Measurements from ENCODE around the gene TMEM9.
A peak's percentile ranks its signal among the peaks of the same experiment; 100 is the strongest.

Gene TMEM9

GRCh38 chr1:201103666-201104065 lies 50.6 kb downstream of the TMEM9 start:
- DNase-seq (ENCODE audit: low read depth) = no peak
- H3K4me3 ChIP-seq (ENCODE audit: low read depth, low read length) = no peak overlapping the region
- TF ChIP-seq, protein P1, sequence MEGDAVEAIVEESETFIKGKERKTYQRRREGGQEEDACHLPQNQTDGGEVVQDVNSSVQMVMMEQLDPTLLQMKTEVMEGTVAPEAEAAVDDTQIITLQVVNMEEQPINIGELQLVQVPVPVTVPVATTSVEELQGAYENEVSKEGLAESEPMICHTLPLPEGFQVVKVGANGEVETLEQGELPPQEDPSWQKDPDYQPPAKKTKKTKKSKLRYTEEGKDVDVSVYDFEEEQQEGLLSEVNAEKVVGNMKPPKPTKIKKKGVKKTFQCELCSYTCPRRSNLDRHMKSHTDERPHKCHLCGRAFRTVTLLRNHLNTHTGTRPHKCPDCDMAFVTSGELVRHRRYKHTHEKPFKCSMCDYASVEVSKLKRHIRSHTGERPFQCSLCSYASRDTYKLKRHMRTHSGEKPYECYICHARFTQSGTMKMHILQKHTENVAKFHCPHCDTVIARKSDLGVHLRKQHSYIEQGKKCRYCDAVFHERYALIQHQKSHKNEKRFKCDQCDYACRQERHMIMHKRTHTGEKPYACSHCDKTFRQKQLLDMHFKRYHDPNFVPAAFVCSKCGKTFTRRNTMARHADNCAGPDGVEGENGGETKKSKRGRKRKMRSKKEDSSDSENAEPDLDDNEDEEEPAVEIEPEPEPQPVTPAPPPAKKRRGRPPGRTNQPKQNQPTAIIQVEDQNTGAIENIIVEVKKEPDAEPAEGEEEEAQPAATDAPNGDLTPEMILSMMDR (IDR thresholded peaks at IDR 0.05; ENCODE audit: insufficient read depth, low read depth, low read length, missing control alignments) = no peak

DNA sequence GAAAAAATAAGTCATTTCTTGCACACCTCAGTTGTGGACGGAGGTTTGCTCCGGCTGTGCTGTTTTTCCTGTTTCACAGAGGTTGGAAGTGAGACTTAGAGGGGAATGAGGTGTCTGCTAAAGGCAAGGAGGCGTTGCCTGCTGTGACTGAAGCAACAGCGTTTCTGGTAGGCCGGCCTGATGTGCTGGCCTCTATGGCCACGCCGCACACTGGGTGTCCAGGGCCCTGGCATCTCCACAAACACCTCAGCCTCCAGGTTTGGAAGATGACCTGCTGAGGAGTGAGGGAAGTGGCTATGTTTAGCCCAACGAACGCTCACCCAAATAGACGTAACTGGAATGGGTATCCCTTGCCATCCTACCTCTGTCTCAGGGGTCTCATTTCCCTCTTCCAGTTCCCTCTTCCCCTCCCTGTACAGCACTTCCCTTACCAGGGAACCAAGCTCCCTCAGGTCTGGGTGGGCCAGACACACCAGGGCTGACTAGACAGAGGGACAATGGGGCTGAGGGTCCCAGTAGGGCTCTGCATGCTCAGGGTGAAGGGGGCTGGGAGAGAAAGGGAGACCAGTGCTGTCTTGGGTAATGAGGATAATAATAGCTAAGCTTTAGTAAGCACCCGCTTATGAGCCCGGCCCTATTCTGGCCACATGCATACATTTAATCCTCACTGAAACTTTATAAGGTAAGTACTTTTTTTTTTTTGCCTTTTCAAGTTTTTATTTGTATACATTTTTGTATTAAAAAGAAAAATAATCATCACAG lies 53.9 kb downstream of the TMEM9 start:
- no peak overlapping the region for H3K4me3 ChIP-seq (ENCODE audit: low read depth, low read length)
- TF ChIP-seq, protein P1 (IDR thresholded peaks at IDR 0.05; ENCODE audit: insufficient read depth, low read depth, low read length, missing control alignments) = no peak
- DNase-seq (ENCODE audit: low read depth) = no peak

GRCh38 chr1:201098992-201099677 lies 55.1 kb downstream of the TMEM9 start:
- TF ChIP-seq, protein P1 (IDR thresholded peaks at IDR 0.05; ENCODE audit: insufficient read depth, low read depth, low read length, missing control alignments) = no peak
- DNase-seq (ENCODE audit: low read depth) = no peak

DNA sequence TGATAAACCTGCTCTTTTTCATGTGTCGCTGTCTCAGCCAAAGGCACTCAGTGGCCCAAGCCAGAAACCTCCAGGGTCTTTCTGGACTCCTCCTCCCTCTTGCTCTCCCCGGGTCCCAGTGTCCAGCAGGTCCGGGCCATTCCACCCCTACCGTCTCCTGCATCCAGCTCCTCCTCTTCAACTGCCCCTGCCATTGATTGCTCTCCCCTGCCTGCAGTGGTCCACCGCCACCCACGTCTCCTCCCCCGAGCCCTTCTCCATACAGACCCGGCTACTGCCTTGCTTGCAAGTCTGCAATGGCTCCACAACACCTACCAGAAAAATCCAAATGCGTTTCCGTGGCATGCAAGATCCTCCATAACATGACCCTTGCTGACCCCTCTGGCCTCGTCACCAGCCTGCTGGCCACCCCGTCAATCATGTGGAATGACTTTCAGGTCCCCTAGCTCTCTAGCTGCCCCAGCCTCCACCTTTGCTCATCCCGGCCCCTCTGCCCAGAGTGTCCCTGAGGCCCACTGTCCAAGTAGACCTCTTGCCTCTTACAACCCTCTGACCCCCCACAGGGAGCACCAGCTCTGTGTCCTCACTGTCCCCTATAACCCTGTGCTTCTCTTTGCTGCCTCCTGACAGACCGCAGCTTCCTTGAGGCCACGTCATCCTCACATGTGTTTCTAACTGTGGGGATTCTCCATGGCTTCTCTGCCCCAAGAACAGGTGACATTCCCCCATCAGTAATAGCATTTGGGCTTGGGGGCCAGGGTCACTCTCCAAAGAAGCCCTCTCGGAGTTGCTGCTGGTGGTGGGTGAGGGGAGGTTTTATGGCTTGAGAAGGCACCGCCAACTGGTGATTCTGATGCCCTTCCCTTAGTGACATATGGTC lies 57.1 kb downstream of the TMEM9 start:
- TF ChIP-seq, protein P1 (IDR thresholded peaks at IDR 0.05; ENCODE audit: insufficient read depth, low read depth, low read length, missing control alignments) = no peak
- no peak for DNase-seq (ENCODE audit: low read depth)
- no peak overlapping the region for H3K4me3 ChIP-seq (ENCODE audit: low read depth, low read length)

More at GRCh38 chr1:201098992-201099677, 55.1 kb downstream of the TMEM9 start:
- H3K4me3 ChIP-seq (ENCODE audit: low read depth, low read length) = no peak overlapping the region

GRCh38 chr1:201096041-201096461 lies 58.2 kb downstream of the TMEM9 start:
- no peak overlapping the region for H3K4me3 ChIP-seq (ENCODE audit: low read depth, low read length)
- peak; percentile 24 for DNase-seq (ENCODE audit: low read depth)
- TF ChIP-seq, protein P1 (IDR thresholded peaks at IDR 0.05; ENCODE audit: insufficient read depth, low read depth, low read length, missing control alignments) = no peak

GRCh38 chr1:201095581-201095980 lies 58.7 kb downstream of the TMEM9 start:
- H3K4me3 ChIP-seq (ENCODE audit: low read depth, low read length) = no peak overlapping the region
- no peak for DNase-seq (ENCODE audit: low read depth)
- TF ChIP-seq, protein P1 (IDR thresholded peaks at IDR 0.05; ENCODE audit: insufficient read depth, low read depth, low read length, missing control alignments) = no peak

Data from GM12865 (cell line).